ENCODE results near the gene MEDAG. TPM values are rescaled to one million over a fixed set of nuclear protein-coding genes. Genes with fewer than 3 reads are reported as not detected.

The MEDAG gene
- total and polyA plus RNA-seq, 2 donors (not counting 3 experiments of a cell fraction or from before 2014, with no cell fraction given), result 27.2 TPM

DNA sequence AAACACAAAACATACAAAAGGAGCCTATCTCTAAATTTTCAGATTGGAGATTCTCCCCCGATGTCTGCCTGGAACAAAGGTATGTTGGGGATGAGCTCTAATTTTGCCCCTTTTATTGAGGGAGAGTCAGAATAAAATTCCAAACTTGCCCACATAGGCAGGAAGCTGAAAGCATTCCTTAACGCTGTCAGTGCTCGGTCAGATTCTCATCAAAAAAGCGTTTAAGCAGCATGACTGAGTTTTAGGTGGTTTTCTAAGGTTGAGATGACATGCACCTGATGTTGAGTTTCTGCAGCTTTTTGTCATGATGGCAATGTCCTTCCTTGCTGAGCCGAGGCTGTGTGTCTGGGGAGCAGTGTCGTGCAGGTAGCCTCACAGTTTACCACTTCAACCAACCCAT lies 48.4 kb upstream of the MEDAG start:
- no peak for FAIRE-seq
- DNase-seq (ENCODE audit: low read depth, low spot score), result no peak
- CTCF ChIA-PET, result interaction anchor here (1.0 to 2.5 kb wide), 5 partner anchors 9 to 187 kb away, joined by 4 to 13 read pairs (median 6); no protein-coding TSS in a partner anchor

More for the DNA sequence above, 48.4 kb upstream of the MEDAG start:
- H3K27ac ChIP-seq (ENCODE audit: insufficient read depth, low read depth, low read length), result no peak overlapping the region
- BruUV-seq (replicated peaks), result no TSS peak
- H3K4me1 ChIP-seq (ENCODE audit: control insufficient read depth, extremely low read depth, insufficient read depth, low read length), result no peaks in the 10 kb centered on the region
- no peak overlapping the region for H3K9ac ChIP-seq (replicated peaks; ENCODE audit: extremely low read depth, insufficient read depth, low read length)
- POLR2A ChIA-PET, result no interaction called here
- intact Hi-C loops (cut with micrococcal nuclease), result no loop called here
- no peaks in the 10 kb centered on the region for H3K79me2 ChIP-seq (ENCODE audit: control insufficient read depth, insufficient read depth, low read length)
- H4K20me1 ChIP-seq (replicated peaks; ENCODE audit: control insufficient read depth, extremely low read depth, insufficient read depth, low read length), result no peaks in the 10 kb centered on the region
- peaks cover 1 to 3% of the 10 kb centered on the region in 2 experiments for H3K27me3 ChIP-seq (ENCODE audit: control insufficient read depth in 2 of 2, insufficient read depth in 2 of 2, low read length in 2 of 2)
- no peaks in the 10 kb centered on the region for H3K9me1 ChIP-seq (replicated peaks; ENCODE audit: control insufficient read depth, extremely low read depth, insufficient read depth, low read length)
- H3K4me2 ChIP-seq (ENCODE audit: insufficient read depth, low read length), result no peak overlapping the region
- no peak overlapping the region for H3K4me3 ChIP-seq (replicated peaks in 1 of 3; ENCODE audit: insufficient read depth in 1 of 3, low read depth in 1 of 3, low read length in 3 of 3)
- dilution Hi-C loops (cut with MboI; ENCODE audit: extremely low pct_ligation_motif_present, low sequenced_read_pairs), result no loop called here
- no peak for TF ChIP-seq POLR2AphosphoS5 (IDR thresholded peaks at IDR 0.05; ENCODE audit: insufficient read depth, low read depth, low read length)
- no peak for TF ChIP-seq MYC (IDR thresholded peaks at IDR 0.05; ENCODE audit: low read depth, low read length)
- no peak for TF ChIP-seq GATA2 (IDR thresholded peaks at IDR 0.05; ENCODE audit: insufficient read depth, insufficient read length, low read depth, low read length)
- TF ChIP-seq, protein P1, sequence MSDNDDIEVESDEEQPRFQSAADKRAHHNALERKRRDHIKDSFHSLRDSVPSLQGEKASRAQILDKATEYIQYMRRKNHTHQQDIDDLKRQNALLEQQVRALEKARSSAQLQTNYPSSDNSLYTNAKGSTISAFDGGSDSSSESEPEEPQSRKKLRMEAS (IDR thresholded peaks at IDR 0.05; ENCODE audit: insufficient read depth, insufficient read length), result no peak
- no peak for TF ChIP-seq FOS (IDR thresholded peaks at IDR 0.05; ENCODE audit: borderline replicate concordance, insufficient read depth, low read length)
- TF ChIP-seq, protein P2, sequence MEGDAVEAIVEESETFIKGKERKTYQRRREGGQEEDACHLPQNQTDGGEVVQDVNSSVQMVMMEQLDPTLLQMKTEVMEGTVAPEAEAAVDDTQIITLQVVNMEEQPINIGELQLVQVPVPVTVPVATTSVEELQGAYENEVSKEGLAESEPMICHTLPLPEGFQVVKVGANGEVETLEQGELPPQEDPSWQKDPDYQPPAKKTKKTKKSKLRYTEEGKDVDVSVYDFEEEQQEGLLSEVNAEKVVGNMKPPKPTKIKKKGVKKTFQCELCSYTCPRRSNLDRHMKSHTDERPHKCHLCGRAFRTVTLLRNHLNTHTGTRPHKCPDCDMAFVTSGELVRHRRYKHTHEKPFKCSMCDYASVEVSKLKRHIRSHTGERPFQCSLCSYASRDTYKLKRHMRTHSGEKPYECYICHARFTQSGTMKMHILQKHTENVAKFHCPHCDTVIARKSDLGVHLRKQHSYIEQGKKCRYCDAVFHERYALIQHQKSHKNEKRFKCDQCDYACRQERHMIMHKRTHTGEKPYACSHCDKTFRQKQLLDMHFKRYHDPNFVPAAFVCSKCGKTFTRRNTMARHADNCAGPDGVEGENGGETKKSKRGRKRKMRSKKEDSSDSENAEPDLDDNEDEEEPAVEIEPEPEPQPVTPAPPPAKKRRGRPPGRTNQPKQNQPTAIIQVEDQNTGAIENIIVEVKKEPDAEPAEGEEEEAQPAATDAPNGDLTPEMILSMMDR (IDR thresholded peaks at IDR 0.05; ENCODE audit: extremely low read depth in 1 of 2, insufficient read depth in 1 of 2, low read depth in 1 of 2, low read length in 2 of 2), result no peak
- no peak for TF ChIP-seq EZH2 (IDR thresholded peaks at IDR 0.05; ENCODE audit: borderline replicate concordance, low read depth, low read length, severe bottlenecking)
- no peak for TF ChIP-seq POLR2A (IDR thresholded peaks at IDR 0.05; ENCODE audit: low read depth, low read length)
- no peak for TF ChIP-seq JUN (IDR thresholded peaks at IDR 0.05; ENCODE audit: borderline replicate concordance, insufficient read depth, insufficient read length, low read depth)
- H3K9me3 ChIP-seq (replicated peaks; ENCODE audit: control insufficient read depth, insufficient read depth, low read length), result no peaks in the 10 kb centered on the region
- H3K36me3 ChIP-seq (ENCODE audit: control insufficient read depth in 2 of 2, extremely low read depth in 1 of 2, insufficient read depth in 2 of 2, low read length in 2 of 2), result no peaks in the 10 kb centered on the region
- H2AFZ ChIP-seq (ENCODE audit: low read depth, low read length), result no peak overlapping the region

Data from endothelial cell of umbilical vein (primary cell).